H9 (cell line): ENCODE measurements around the gene YAF2. TPM values are rescaled to one million over a fixed set of nuclear protein-coding genes. Genes with fewer than 3 reads are reported as not detected.

Source experiments
- DNase-seq: peaks from one replicate; pipeline ENCODE4 v3.0.0-alpha.2; 2017
- H2AFZ ChIP-seq: one replicate; pipeline ENCODE4 v1.6.1; 2013; ENCODE audit warnings: mild to moderate bottlenecking, low read length, control low read depth, moderate library complexity
- H2AK5ac ChIP-seq: 2 replicates; pipeline ENCODE4 v1.6.1; 2013; ENCODE audit warnings: low read length, control low read depth, mixed read lengths; ENCODE audit not compliant: insufficient read length
- H2BK120ac ChIP-seq: one replicate; pipeline ENCODE4 v1.6.1; 2013; ENCODE audit warnings: low read depth, mild to moderate bottlenecking, low read length, control low read depth, inconsistent platforms; ENCODE audit not compliant: poor library complexity, severe bottlenecking
- H2BK12ac ChIP-seq: 2 replicates; pipeline ENCODE4 v1.6.1; 2013; ENCODE audit warnings: low read length, control low read depth, mixed read lengths, low read depth; ENCODE audit not compliant: insufficient read length
- H2BK15ac ChIP-seq: 2 replicates; pipeline ENCODE4 v1.6.1; 2013; ENCODE audit warnings: low read depth, low read length, control low read depth
- H2BK20ac ChIP-seq: one replicate; pipeline ENCODE4 v1.6.1; 2013; ENCODE audit warnings: low read depth, mild to moderate bottlenecking, low read length, control low read depth, inconsistent platforms; ENCODE audit not compliant: poor library complexity, severe bottlenecking
- H2BK5ac ChIP-seq: 2 replicates; pipeline ENCODE4 v1.6.1; 2013; ENCODE audit warnings: low read length, control low read depth, mixed read lengths; ENCODE audit not compliant: insufficient read length
- H3K14ac ChIP-seq: 2 replicates; pipeline ENCODE4 v1.6.1; 2013; ENCODE audit warnings: low read length, control low read depth; ENCODE audit not compliant: insufficient read depth
- H3K18ac ChIP-seq: 2 replicates; pipeline ENCODE4 v1.6.1; 2013; ENCODE audit warnings: low read depth, mild to moderate bottlenecking, mixed read lengths, low read length, control low read depth; ENCODE audit not compliant: insufficient read length
- H3K23ac ChIP-seq: 2 replicates; pipeline ENCODE4 v1.6.1; 2013; ENCODE audit warnings: low read length, control low read depth, mixed read lengths, low read depth; ENCODE audit not compliant: insufficient read length
- H3K23me2 ChIP-seq: 2 replicates; pipeline ENCODE4 v1.6.1; 2013; ENCODE audit warnings: low read depth, mild to moderate bottlenecking, mixed read lengths, low read length, control low read depth; ENCODE audit not compliant: insufficient read length, poor library complexity, severe bottlenecking
- H3K27ac ChIP-seq: 2 replicates; pipeline ENCODE4 v1.5.1; 2013; ENCODE audit warnings: low read length, control low read depth, mixed read lengths, low read depth; ENCODE audit not compliant: insufficient read length
- H3K27me3 ChIP-seq: 2 replicates; pipeline ENCODE4 v1.6.1; 2013; ENCODE audit warnings: low read length, control low read depth, inconsistent platforms; ENCODE audit not compliant: insufficient read depth
- H3K4ac ChIP-seq: 2 replicates; pipeline ENCODE4 v1.6.1; 2013; ENCODE audit warnings: low read depth, mild to moderate bottlenecking, control low read depth, inconsistent platforms, low read length, moderate library complexity
- H3K4me1 ChIP-seq: 2 replicates; pipeline ENCODE4 v1.6.1; 2013; ENCODE audit warnings: low read length, control low read depth, inconsistent platforms; ENCODE audit not compliant: insufficient read depth
- H3K4me2 ChIP-seq: 2 replicates; pipeline ENCODE4 v1.6.1; 2013; ENCODE audit warnings: low read length, control low read depth, mixed read lengths; ENCODE audit not compliant: insufficient read length, insufficient read depth
- H3K56ac ChIP-seq: 2 replicates; pipeline ENCODE4 v1.6.1; 2013; ENCODE audit warnings: low read depth, mild to moderate bottlenecking, mixed read lengths, low read length, control low read depth; ENCODE audit not compliant: insufficient read length
- H3K79me1 ChIP-seq: 2 replicates; pipeline ENCODE4 v1.6.1; 2013; ENCODE audit warnings: low read depth, mild to moderate bottlenecking, moderate library complexity, low read length, control low read depth, inconsistent platforms; ENCODE audit not compliant: insufficient read depth, poor library complexity, severe bottlenecking
- H3K79me2 ChIP-seq: 2 replicates; pipeline ENCODE4 v1.6.1; 2013; ENCODE audit warnings: low read length, control low read depth, inconsistent platforms; ENCODE audit not compliant: insufficient read depth
- H3K9ac ChIP-seq: 2 replicates; pipeline ENCODE4 v1.6.1; 2013; ENCODE audit warnings: low read length, control low read depth, mixed read lengths; ENCODE audit not compliant: insufficient read length; ENCODE audit errors: extremely low read depth
- H3K9me3 ChIP-seq: one replicate; pipeline ENCODE4 v1.6.1; 2013; ENCODE audit warnings: low read depth, low read length, inconsistent platforms; ENCODE audit not compliant: control insufficient read depth
- H3T11ph ChIP-seq: one replicate; pipeline ENCODE4 v1.6.1; 2013; ENCODE audit warnings: mild to moderate bottlenecking, low read length, control low read depth, inconsistent platforms
- H4K20me1 ChIP-seq: one replicate; pipeline ENCODE4 v1.6.1; 2013; ENCODE audit not compliant: control insufficient read depth, insufficient read length, insufficient read depth
- H4K5ac ChIP-seq: 2 replicates; pipeline ENCODE4 v1.6.1; 2013; ENCODE audit warnings: low read depth, mild to moderate bottlenecking, mixed read lengths, low read length, control low read depth; ENCODE audit not compliant: insufficient read length
- H4K8ac ChIP-seq: replicated peaks from 2 replicates; pipeline ENCODE4 v1.6.1; 2013; ENCODE audit warnings: low read length, control low read depth, mixed read lengths, low read depth; ENCODE audit not compliant: insufficient read length
- H4K91ac ChIP-seq: 2 replicates; pipeline ENCODE4 v1.6.1; 2013; ENCODE audit warnings: low read depth, mild to moderate bottlenecking, moderate library complexity, mixed read lengths, low read length, control low read depth; ENCODE audit not compliant: insufficient read length
- H3K27ac Mint-ChIP-seq, 3 experiments: 2 replicates in 2 of 3; 3 replicates in 1 of 3; pipeline ENCODE4 v1.8.0; 2020 to 2021; ENCODE audit warnings: mixed read lengths in 3 of 3, mild to moderate bottlenecking in 1 of 3, moderate library complexity in 1 of 3
- H3K27me3 Mint-ChIP-seq: 2 replicates; pipeline ENCODE4 v1.8.0; 2021; ENCODE audit warnings: low read depth, mild to moderate bottlenecking, moderate library complexity, mixed read lengths
- H3K36me3 Mint-ChIP-seq, 3 experiments: 2 replicates in 2 of 3; 3 replicates in 1 of 3; pipeline ENCODE4 v1.8.0; 2020 to 2021; ENCODE audit warnings: low read depth in 3 of 3, mixed read lengths in 3 of 3; ENCODE audit not compliant: insufficient read depth in 1 of 3
- H3K4me1 Mint-ChIP-seq, 2 experiments: 2 replicates each; pipeline ENCODE4 v1.8.0; 2020; ENCODE audit warnings: mixed read lengths in 2 of 2
- H3K4me3 Mint-ChIP-seq, 2 experiments: 2 replicates in 1 of 2; 3 replicates in 1 of 2; pipeline ENCODE4 v1.8.0; 2020 to 2021; ENCODE audit warnings: mild to moderate bottlenecking in 2 of 2, mixed read lengths in 2 of 2, moderate library complexity in 1 of 2
- H3K9me3 Mint-ChIP-seq, 2 experiments: 2 replicates in 1 of 2; 3 replicates in 1 of 2; pipeline ENCODE4 v1.8.0; 2020; ENCODE audit warnings: mild to moderate bottlenecking in 2 of 2, mixed read lengths in 2 of 2, moderate library complexity in 1 of 2
- CTCF ChIP-seq: fragments of 200-600 bp; sonication (generic); conservative IDR thresholded peaks from 3 replicates; pipeline ENCODE4 v1.8.0; 2021; ENCODE audit warnings: antibody characterized with exemption, mild to moderate bottlenecking
- WGBS: extraction: QIAGEN DNeasy Blood & Tissue Kit; methylation state at CpG from one replicate; pipeline ENCODE4 v1.1.7; 2013; ENCODE audit warnings: missing lambda C conversion rate, low lambda C conversion rate, mixed read lengths; ENCODE audit not compliant: insufficient read length; ENCODE audit errors: extremely low coverage; 5-methylcytosine and 5-hydroxymethylcytosine counted together
- total RNA-seq: library from RNA; stranded (reverse); gene quantifications from 2 replicates; pipeline ENCODE4 v1.2.1, GENCODE V29; 2021

The YAF2 gene
- total RNA-seq, 1 experiment from 2014 or later = 1.9 TPM

- Histone ChIP-seq H2BK15ac (no peak overlapping the region), H2BK20ac (no peak overlapping the region), H4K5ac (no peak overlapping the region), H2BK12ac (no peak overlapping the region), H3K4me2 (no peak overlapping the region), H3K9me3 (no peaks in the 10 kb centered on the region), H3K27ac (no peak overlapping the region), H3K14ac (no peak overlapping the region), H3K79me1 (no peaks in the 10 kb centered on the region), H4K20me1 (no peaks in the 10 kb centered on the region), H3T11ph (no peak overlapping the region), H4K91ac (no peak overlapping the region), H3K23me2 (no peaks in the 10 kb centered on the region), H2BK5ac (no peak overlapping the region), H3K23ac (no peak overlapping the region), H4K8ac (no peak overlapping the region), H3K27me3 (no peaks in the 10 kb centered on the region), H2AFZ (no peak overlapping the region), H3K4ac (no peak overlapping the region), H3K18ac (no peak overlapping the region), H2BK120ac (no peak overlapping the region), H3K4me1 (no peaks in the 10 kb centered on the region), H2AK5ac (no peak overlapping the region), H3K9ac (no peak overlapping the region), H3K56ac (no peak overlapping the region), H3K79me2 (no peaks in the 10 kb centered on the region)
- Mint-ChIP-seq H3K27ac (no peak overlapping the region), H3K4me3 (no peak overlapping the region), H3K27me3 (peaks cover 21% of the 10 kb centered on the region), H3K9me3 (peaks cover 13 to 16% of the 10 kb centered on the region in 2 experiments), H3K4me1 (no peaks in the 10 kb centered on the region), H3K36me3 (peaks cover 1 to 8% (median 2%) of the 10 kb centered on the region in 3 experiments; a peak in 6 of 7 replicates)
- DNase-seq = no peak
- TF ChIP-seq CTCF = no peak
- WGBS = no CpG with 5 or more reads among the region's 1 CpG
These were observed 15.3 kb downstream of the YAF2 start for GRCh38 chr12:42222724-42223123.
